ENCODE measurements around the gene PRG2. TPM values are rescaled to one million over a fixed set of nuclear protein-coding genes. Genes with fewer than 3 reads are reported as not detected.
A peak's percentile ranks its signal among the peaks of the same experiment; 100 is the strongest.

PRG2 gene
- total and polyA plus RNA-seq, 9 of the 15 experiments (the other 6 are each of a cell fraction or from before 2014, with no cell fraction given): 1.8 to 78.0 (median 26.6) TPM

DNA sequence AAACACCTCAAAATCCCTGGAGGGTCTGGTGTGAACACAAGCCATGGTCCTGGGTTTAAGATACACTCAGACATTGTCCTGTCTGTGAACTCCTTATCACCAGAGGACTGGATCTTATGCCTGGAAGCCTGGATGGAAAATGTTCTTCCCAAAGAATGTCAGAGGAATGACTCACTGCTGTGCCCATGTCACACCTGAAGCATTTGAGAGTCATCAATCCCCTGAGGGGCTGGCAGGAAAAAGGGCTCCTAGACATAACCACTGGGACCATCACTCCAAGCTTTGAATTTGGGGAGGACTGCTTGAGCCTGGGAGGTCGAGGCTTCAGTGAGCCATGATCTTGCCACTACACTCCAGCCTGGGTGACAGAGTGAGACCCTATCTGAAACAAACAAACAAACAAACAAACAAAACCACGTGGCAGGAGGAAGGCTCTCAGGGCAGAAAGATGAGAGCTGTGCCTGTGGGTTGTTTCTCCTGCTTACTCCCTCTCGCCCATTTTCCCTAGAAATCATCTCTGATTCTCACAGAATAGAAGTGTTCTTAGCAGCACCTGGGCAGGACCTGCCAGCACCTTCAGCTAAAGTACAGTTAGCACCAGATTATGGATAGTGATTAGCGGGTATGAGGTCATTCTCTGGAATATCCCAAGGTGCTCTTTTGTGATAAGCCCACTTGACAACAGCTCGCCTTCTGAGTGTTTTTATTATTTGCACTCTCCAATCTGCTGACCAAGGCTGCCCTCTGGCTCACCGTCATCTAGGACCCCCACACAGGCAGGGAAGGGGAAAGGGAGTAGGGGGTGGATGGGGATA lies 11.9 kb upstream of the PRG2 start (continued):
- TF ChIP-seq, protein P1, sequence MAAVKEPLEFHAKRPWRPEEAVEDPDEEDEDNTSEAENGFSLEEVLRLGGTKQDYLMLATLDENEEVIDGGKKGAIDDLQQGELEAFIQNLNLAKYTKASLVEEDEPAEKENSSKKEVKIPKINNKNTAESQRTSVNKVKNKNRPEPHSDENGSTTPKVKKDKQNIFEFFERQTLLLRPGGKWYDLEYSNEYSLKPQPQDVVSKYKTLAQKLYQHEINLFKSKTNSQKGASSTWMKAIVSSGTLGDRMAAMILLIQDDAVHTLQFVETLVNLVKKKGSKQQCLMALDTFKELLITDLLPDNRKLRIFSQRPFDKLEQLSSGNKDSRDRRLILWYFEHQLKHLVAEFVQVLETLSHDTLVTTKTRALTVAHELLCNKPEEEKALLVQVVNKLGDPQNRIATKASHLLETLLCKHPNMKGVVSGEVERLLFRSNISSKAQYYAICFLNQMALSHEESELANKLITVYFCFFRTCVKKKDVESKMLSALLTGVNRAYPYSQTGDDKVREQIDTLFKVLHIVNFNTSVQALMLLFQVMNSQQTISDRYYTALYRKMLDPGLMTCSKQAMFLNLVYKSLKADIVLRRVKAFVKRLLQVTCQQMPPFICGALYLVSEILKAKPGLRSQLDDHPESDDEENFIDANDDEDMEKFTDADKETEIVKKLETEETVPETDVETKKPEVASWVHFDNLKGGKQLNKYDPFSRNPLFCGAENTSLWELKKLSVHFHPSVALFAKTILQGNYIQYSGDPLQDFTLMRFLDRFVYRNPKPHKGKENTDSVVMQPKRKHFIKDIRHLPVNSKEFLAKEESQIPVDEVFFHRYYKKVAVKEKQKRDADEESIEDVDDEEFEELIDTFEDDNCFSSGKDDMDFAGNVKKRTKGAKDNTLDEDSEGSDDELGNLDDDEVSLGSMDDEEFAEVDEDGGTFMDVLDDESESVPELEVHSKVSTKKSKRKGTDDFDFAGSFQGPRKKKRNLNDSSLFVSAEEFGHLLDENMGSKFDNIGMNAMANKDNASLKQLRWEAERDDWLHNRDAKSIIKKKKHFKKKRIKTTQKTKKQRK (IDR thresholded peaks at IDR 0.05; ENCODE audit: borderline replicate concordance, low read depth, low read length): no peak
- no peak for TF ChIP-seq KLF1 (tag; IDR thresholded peaks at IDR 0.05)
- TF ChIP-seq KDM2B (CRISPR knock-in tag; IDR thresholded peaks at IDR 0.05): no peak
- TF ChIP-seq ZNF174 (CRISPR knock-in tag; IDR thresholded peaks at IDR 0.05): no peak
- no peak for TF ChIP-seq RBM39 (optimal IDR thresholded peaks at IDR 0.05; ENCODE audit: low read depth, low read length)
- no peak for TF ChIP-seq HNRNPH1 (optimal IDR thresholded peaks at IDR 0.05; ENCODE audit: low read depth, low read length)
- no peak for TF ChIP-seq ARHGAP35 (IDR thresholded peaks at IDR 0.05; ENCODE audit: partially characterized antibody)
- no peak for TF ChIP-seq RBM25 (IDR thresholded peaks at IDR 0.05; ENCODE audit: low read depth, low read length, severe bottlenecking)
- TF ChIP-seq, protein P2, sequence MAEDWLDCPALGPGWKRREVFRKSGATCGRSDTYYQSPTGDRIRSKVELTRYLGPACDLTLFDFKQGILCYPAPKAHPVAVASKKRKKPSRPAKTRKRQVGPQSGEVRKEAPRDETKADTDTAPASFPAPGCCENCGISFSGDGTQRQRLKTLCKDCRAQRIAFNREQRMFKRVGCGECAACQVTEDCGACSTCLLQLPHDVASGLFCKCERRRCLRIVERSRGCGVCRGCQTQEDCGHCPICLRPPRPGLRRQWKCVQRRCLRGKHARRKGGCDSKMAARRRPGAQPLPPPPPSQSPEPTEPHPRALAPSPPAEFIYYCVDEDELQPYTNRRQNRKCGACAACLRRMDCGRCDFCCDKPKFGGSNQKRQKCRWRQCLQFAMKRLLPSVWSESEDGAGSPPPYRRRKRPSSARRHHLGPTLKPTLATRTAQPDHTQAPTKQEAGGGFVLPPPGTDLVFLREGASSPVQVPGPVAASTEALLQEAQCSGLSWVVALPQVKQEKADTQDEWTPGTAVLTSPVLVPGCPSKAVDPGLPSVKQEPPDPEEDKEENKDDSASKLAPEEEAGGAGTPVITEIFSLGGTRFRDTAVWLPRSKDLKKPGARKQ (CRISPR knock-in tag; IDR thresholded peaks at IDR 0.05): no peak
- TF ChIP-seq, protein P3, sequence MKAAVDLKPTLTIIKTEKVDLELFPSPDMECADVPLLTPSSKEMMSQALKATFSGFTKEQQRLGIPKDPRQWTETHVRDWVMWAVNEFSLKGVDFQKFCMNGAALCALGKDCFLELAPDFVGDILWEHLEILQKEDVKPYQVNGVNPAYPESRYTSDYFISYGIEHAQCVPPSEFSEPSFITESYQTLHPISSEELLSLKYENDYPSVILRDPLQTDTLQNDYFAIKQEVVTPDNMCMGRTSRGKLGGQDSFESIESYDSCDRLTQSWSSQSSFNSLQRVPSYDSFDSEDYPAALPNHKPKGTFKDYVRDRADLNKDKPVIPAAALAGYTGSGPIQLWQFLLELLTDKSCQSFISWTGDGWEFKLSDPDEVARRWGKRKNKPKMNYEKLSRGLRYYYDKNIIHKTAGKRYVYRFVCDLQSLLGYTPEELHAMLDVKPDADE (conservative IDR thresholded peaks at IDR 0.05; ENCODE audit: control insufficient read depth, low read depth, low read length): no peak
- TF ChIP-seq TEAD4 (IDR thresholded peaks at IDR 0.05; ENCODE audit: low read length): peak; percentile 92
- TF ChIP-seq TEAD4 (CRISPR knock-in tag; IDR thresholded peaks at IDR 0.05; ENCODE audit: borderline replicate concordance): no peak
- TF ChIP-seq SIN3A (IDR thresholded peaks at IDR 0.05; ENCODE audit: borderline replicate concordance in 2 of 2, control insufficient read depth in 1 of 2, low read depth in 2 of 2, low read length in 2 of 2): no peak
- TF ChIP-seq GATAD2A (IDR thresholded peaks at IDR 0.05): no peak
- no peak for TF ChIP-seq ZBTB8A (IDR thresholded peaks at IDR 0.05; ENCODE audit: partially characterized antibody)
- TF ChIP-seq TAL1 (IDR thresholded peaks at IDR 0.05): peak; percentile 90
- TF ChIP-seq, protein P4, sequence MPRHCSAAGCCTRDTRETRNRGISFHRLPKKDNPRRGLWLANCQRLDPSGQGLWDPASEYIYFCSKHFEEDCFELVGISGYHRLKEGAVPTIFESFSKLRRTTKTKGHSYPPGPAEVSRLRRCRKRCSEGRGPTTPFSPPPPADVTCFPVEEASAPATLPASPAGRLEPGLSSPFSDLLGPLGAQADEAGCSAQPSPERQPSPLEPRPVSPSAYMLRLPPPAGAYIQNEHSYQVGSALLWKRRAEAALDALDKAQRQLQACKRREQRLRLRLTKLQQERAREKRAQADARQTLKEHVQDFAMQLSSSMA (CRISPR knock-in tag; IDR thresholded peaks at IDR 0.05): no peak
- peak; percentile 91 for TF ChIP-seq TCF3 (CRISPR knock-in tag; IDR thresholded peaks at IDR 0.05)
- peak; percentile 50; the same call in 1 of the 2 replicates for TF ChIP-seq MTA1 (IDR thresholded peaks at IDR 0.05; ENCODE audit: borderline replicate concordance)

All from K562 (cell line).